Hematopoietic multipotent progenitor cell treated with erythropoietin and hydrocortisone succinate and interleukin-3 and kit ligand, for 6 days (in vitro differentiated cells): ENCODE measurements around the gene MAP3K2.
"Not testable (repeated sequence)": the region's sequence is repeated elsewhere in the genome, so short reads cannot be mapped to it uniquely, and the experiment has no call there.

Experiments
- DNase-seq: peaks from one replicate; pipeline ENCODE4 v3.0.0-alpha.2; 2015

Gene MAP3K2

GRCh38 chr2:127421116-127421800 lies 33.5 kb upstream of the MAP3K2 start:
- no peak for DNase-seq

GRCh38 chr2:127420039-127420864 lies 32.5 kb upstream of the MAP3K2 start:
- DNase-seq = no peak

- DNase-seq = no peak
Observed at GRCh38 chr2:127419448-127420038, 31.8 kb upstream of the MAP3K2 start.

- no peak for DNase-seq
Observed at GRCh38 chr2:127419112-127419430, 31.3 kb upstream of the MAP3K2 start.

- DNase-seq = no peak
Observed at GRCh38 chr2:127418300-127419111, 30.7 kb upstream of the MAP3K2 start, which contains the start of gene PROC. Gene PROC (plus strand): TSS chr2:127418427. CDS start chr2:127419943, 1,516 bp downstream.

GRCh38 chr2:127417406-127417805 lies 29.6 kb upstream of the MAP3K2 start:
- no peak for DNase-seq

GRCh38 chr2:127416506-127417001 lies 28.8 kb upstream of the MAP3K2 start:
- peak; percentile 39 for DNase-seq

GRCh38 chr2:127415593-127416505 lies 28.1 kb upstream of the MAP3K2 start:
- DNase-seq = peak; percentile 78

- no peak for DNase-seq
Observed at GRCh38 chr2:127414638-127415592, 27.1 kb upstream of the MAP3K2 start.

GRCh38 chr2:127413782-127414637 lies 26.2 kb upstream of the MAP3K2 start:
- no peak for DNase-seq

- no peak for DNase-seq
Observed at GRCh38 chr2:127413200-127413599, 25.4 kb upstream of the MAP3K2 start.

- no peak for DNase-seq
Observed at GRCh38 chr2:127411653-127412369, 24.0 kb upstream of the MAP3K2 start.

- DNase-seq = no peak
Observed at GRCh38 chr2:127410871-127411652, 23.3 kb upstream of the MAP3K2 start.

- DNase-seq = not testable (repeated sequence)
Observed at GRCh38 chr2:127409716-127410115, 21.9 kb upstream of the MAP3K2 start.

GRCh38 chr2:127408807-127409099 lies 21.0 kb upstream of the MAP3K2 start:
- peak; percentile 46 for DNase-seq

GRCh38 chr2:127408004-127408806 lies 20.4 kb upstream of the MAP3K2 start:
- DNase-seq = peak; percentile 94

GRCh38 chr2:127407661-127408003 lies 19.9 kb upstream of the MAP3K2 start:
- no peak for DNase-seq
